GM12891 (cell line): ENCODE results near the gene LDB3.

Experiments
- POLR2A ChIP-seq: IDR thresholded peaks from 2 replicates; pipeline ENCODE4 v1.6.1; 2011; ENCODE audit warnings: low read depth, low read length, control low read depth
- POLR2AphosphoS5 ChIP-seq: IDR thresholded peaks from 2 replicates; pipeline ENCODE4 v1.6.1; 2011; ENCODE audit warnings: low read depth, low read length, control low read depth

GRCh38 chr10:86757113-86757972 is 89.0 kb downstream of the LDB3 start:
- TF ChIP-seq POLR2AphosphoS5 (no peak), POLR2A (no peak)
